HG03558 (cell line): ENCODE measurements around the gene DISP3.

Experiments used
- ATAC-seq: cut with Tn5 transposase; IDR thresholded peaks from one replicate; pipeline ENCODE4 v1.9.1; 2021; ENCODE audit warnings: moderate number of reproducible peaks; ENCODE audit not compliant: unreplicated experiment; ENCODE audit errors: extremely low read depth

Gene DISP3

GRCh38 chr1:11525151-11525505 is 46.2 kb downstream of the DISP3 start:
- no peak for ATAC-seq

- no peak for ATAC-seq
Measured at GRCh38 chr1:11525516-11525915, 46.6 kb downstream of the DISP3 start.

DNA sequence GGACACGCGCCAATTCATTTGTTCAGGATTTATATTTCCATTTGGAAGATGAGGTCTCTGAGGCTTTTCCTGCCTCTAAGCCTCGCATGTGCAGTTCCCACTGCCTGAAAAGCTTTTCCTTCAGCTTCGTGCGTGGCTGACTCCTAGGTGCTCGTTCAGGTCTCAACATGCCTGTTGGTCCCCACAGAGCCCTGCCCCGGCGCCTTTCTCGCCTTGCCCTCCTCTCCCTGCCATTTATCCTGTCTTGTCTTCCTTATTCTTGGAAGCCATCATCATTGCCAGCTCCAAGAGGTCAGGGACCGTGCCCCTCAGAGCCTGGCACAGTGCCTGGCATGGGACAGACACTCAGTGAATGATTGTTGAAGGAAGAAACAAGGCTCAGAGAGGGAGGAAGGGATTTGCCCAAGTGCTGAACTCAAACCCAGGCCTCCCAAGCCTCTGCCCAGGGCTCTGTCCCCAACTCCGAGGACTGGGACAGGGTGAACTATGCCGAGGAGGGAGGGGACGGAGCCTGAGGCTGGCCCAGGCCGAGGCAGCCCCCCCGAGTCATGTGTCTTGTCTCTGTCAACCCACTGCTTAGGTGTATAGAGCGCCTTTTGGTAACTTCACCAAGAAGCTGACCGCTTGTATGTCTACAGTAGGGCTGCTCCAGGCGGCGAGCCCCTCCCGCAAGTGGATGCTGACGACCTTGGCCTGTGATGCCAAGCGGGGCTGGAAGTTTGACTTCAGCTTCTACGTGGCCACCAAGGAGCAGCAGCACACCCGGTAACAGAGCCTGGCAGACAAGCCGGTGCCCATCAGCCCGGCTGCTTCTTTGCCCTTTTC is 47.3 kb downstream of the DISP3 start:
- no peak for ATAC-seq

- ATAC-seq: no peak
Measured at GRCh38 chr1:11527541-11528452, 48.8 kb downstream of the DISP3 start.

DNA sequence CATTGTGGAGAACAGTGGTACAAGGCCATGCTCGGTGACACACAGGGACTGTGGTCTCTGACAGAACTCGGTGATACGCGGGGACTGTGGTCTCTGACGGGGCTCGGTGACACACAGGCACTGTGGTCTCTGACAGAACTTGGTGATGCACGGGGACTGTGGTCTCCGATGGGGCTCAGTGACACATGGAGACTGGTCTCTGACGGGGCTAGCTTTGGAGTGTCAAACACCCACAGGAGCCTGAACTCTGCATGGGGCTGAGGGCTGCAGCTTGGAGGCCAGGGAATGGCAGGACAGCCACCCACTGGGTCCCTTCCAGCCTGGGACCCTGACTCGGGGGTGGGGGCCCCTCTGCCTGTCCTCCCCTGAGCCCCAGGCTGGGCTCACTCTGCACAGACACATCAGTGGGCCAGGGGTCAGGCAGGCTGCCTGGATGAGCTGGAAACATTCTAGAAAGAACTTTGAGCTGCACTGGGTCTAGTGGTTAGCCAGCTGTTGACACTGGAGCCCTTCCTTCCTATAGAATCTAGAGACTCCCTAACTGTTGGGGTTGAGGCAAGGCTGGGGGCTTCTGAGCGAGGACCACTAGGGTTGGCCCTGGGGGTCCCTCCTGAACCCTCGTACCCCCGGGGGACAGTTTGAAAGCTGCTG is 49.8 kb downstream of the DISP3 start:
- no peak for ATAC-seq

DNA sequence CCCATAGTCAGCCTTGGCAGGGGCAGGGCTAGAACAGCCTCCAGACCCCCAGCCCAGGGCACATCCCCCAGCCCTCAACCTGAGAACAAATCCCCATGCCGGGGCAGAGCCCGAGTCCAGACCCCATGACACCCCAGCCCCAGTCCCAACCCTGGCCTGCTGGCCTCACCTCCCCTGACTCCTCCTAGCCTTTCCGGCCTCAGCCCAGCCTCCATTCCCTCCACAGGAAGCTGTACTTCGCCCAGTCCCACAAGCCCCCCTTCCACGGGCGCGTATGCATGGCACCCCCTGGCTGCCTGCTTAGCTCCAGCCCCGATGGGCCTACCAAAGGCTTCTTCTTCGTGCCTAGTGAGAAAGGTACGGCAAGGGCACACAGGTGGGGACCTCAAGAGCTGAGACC is 50.4 kb downstream of the DISP3 start:
- ATAC-seq: no peak

DNA sequence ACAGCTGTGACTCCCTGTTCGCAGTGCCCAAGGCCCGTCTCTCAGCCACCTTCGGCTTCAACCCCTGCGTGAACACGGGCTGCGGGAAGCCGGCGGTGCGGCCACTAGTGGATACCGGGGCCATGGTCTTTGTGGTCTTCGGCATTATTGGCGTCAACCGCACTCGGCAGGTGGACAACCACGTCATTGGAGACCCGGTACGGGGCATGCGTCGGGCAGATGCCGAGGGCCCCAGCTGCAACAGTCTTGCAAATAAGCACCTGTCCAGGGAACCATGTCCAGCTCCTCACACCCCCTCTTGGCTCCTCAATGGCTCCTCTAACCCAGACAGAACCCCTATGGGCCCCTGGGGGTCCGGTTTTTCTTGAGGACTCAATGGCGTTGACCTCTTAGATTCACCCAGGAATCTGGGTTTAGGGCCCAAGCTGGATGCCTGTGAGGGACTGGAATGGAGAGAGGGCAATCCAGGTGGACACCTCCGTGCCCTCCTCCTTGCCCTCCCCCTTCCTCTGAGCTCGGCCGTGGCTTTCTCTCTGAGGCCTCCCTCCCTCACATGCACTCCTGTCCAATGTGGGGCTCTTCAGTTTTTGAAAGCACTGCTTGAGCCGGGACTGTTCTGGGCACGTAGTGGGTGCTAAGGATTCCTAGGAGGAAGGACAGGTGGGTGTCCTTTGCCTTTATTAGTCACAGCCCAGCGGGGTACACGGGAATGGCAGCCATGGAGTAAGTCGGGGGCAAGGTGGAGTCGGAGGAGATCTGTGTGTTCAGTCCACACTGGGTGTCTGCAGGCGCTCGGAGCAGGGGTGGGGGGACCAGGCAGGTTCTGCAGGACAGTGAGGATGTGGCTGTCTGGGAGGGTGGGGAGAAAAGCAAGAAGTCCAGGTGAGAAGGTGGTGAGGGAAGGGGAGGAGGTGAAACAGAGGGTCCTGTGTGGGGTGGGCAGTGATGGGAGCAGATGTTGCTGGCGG is 51.1 kb downstream of the DISP3 start:
- ATAC-seq: no peak

- ATAC-seq: no peak
Measured at GRCh38 chr1:11530731-11531311, 51.9 kb downstream of the DISP3 start.

- ATAC-seq: no peak
Measured at GRCh38 chr1:11531314-11531870, 52.4 kb downstream of the DISP3 start.

DNA sequence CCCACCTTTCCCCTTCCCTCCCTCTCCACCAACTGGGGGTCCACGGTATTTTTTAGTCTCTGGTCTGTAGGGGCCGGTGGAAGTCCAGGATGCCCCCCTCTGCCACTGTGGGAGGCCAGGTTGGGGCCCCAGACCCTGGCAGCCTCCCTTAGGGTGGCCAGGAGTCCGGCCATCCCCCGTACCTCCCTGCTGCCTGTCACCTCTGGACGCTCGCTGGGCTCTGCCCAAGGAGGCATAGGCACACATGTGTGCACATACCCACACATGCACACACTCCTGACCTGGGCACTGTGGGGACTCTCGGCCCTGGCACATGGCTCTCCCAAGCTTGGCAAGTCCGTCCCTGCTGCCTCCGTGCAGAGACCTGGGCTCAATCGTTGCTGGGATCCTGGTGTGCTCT is 53.0 kb downstream of the DISP3 start:
- no peak for ATAC-seq

DNA sequence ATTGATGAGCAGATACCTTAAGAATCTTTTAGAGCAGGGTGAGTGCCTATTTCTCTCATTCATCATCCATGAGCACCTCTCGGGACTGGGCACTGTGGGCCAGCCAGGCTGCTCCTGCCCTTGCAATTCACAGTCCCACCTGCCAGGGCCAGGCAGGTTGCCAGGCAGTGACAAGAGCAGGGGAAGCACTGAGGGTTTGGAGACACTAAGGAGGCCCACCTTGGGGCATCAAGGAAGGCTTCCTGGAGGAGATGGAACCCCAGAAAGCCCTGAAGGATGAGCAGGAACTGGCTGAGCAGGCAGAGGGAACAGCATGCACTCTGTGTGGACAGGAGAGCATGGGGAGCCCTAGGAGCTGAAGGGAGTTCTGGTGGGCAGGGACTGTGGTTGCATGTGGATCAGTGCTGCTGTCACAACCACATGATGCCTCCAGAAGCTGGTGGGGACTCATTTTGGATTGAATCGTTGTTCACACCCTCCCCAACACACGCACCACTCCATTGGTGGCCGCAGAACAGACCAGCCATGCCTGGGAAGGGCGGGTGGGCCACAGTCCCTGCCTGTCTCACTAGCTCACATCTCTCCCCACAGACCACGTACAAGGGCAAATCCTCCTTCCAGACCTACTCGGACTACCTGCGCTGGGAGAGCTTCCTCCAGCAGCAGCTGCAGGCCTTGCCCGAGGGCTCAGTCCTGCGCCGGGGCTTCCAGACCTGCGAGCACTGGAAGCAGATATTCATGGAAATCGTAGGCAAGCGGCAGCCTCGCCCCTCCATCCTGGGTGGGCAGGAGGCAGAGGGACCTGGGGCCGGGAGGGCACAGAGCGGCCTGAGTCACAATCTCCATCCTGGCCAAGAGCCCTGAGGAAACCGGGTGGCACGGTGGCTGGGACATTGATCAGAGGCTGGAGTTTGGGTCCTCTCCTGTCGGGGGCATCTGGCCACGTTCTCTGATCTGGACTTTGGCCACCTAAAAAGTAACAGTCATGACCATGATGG is 55.1 kb downstream of the DISP3 start:
- ATAC-seq: no peak

DNA sequence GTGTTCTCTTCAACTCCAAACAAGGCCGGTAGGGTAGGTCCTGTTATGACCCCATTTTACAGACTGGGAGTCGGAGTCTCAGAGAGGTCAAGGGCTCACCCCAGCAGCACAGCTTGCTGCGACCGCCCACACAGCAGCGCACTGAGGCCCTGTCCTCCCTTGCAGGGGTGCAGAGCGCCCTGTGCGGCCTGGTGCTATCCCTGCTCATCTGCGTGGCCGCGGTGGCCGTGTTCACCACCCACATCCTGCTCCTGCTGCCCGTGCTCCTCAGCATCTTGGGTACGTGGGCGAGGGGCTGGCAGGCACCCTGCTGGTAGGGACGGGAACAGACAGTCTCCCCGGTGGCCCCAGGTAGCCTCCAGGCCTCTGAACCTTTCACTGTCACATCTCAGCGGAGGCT is 55.9 kb downstream of the DISP3 start:
- no peak for ATAC-seq

DNA sequence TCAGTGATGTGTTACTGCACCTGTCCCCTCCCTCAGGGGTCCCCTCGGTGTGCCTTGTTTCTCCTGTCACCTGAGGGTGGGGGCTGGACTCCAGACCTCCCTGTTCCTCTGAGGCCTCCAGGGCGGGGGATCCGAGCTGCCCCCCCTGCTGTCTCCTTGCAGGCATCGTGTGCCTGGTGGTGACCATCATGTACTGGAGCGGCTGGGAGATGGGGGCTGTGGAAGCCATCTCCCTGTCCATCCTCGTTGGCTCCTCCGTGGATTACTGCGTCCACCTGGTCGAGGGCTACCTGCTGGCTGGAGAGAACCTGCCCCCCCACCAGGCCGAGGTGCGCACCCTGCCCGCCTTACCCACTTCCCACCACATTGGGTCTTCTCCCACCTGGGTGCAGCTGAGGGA is 56.4 kb downstream of the DISP3 start:
- ATAC-seq: no peak

DNA sequence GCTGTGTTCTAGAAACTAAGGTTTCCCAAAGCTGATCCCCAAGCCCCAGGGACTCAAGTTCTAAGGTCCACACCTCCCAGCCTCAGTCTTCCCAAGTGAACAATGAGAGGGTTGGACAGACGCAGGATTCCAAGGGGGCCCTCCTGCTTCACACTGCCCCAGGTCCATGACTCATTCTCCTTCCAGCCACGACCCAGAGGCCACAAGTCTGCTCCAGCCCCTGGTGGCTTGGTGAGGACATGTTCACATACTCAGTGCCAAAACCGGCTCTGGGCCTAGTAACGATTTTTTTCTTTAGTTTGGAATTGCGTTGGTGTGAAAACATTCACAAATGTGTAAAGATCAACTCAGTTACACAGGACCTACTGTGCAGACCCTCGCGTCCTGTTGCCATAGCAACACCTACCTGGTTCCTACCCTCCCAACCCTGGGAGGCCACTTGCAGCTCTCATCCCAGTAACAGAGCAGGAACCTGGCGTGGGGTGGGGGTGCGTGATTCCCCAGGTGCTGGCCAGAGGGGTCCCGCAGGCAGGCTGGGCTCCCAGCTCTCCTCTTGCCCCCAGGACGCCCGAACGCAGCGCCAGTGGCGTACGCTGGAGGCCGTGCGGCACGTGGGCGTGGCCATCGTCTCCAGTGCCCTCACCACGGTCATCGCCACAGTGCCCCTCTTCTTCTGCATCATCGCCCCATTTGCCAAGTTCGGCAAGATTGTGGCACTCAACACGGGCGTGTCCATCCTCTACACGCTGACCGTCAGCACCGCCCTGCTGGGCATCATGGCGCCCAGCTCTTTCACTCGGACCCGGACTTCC is 57.0 kb downstream of the DISP3 start:
- no peak for ATAC-seq

DNA sequence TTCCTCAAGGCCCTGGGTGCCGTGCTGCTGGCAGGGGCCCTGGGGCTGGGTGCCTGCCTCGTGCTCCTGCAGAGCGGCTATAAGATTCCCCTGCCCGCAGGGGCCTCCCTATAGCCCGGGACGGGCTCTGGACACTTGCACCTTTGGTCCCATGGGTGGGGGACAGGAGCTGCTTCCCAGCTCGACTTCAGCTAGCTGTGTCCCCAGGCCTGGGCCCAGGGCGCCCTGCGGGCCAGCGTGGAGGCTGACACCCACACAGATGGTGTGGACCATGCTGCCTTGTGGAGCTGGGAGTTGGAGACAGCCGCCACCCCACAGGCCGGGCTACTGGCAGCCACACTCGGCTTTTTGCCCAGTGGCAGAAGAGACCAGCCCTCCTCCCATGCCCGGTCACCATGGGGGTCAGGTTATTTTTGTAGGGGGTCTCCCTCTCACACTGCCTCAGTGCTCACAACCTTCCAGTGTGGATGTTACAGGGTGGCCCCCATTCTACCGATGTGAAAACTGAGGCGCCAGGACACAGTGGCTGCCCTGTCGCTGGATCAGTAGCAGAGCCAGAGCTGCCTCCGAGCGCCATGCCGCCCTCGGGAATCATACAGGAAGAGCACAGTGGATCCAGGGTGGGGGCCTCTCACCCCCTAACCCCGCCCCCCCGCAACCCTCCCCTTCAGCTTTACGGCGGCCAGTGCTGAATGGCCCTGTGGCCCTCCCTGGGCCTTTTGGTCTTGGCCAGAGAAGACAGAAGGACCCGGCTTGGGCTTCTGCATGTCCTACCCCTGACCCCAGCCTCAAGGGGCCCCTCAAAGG is 57.8 kb downstream of the DISP3 start:
- no peak for ATAC-seq

DNA sequence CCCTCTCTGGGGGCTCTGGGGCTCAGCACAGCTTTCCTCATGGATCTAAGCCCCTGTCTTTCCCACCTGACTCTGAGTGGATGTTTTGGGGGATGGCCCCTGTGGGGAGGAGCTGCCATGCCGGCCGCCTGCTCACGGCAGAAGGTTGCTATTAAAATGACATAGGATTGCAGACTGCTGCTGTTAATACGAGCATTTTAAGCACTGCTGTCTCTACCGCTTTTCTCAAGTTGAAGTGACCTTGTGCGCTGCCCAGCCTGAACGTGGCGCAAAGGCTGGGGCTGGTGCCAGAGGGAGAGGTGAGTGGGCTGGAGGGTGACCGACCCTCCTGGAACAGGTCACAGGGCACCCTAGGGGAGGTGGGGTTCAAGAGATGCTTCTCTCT is 58.4 kb downstream of the DISP3 start:
- no peak for ATAC-seq
